ENCODE results near the gene ZYX.

ZYX gene

DNA sequence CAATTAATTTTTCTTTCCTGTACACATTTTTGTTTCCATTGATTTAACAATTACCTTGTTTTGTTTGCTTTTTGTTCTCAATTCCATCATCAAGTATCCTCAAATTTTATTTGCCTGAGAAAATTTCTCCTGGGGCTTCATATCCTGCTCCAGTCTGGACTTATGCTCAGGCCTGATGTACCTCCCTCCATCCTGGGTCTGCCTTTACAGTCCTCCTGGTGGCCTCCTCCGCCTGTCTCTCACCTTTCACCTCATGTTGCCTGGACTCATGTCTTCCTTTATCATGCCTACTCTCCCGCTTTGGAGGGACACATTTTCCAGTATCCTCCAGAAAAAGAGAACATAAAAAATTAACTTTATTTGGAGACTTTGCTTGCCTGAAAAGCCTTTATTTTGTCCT, 50.0 kb downstream of the ZYX start:
- no peak overlapping the region for H3K4me2 ChIP-seq
- H3K9me3 ChIP-seq, result no peaks in the 10 kb centered on the region
- no peaks in the 10 kb centered on the region for H4K20me1 ChIP-seq
- TF ChIP-seq Cebpa-rat (IDR thresholded peaks at IDR 0.05), result no peak
- H3K4me3 ChIP-seq, result no peak overlapping the region
- no peaks in the 10 kb centered on the region for H3K27me3 ChIP-seq
- no peak overlapping the region for H3K27ac ChIP-seq
- H3K9ac ChIP-seq, result no peak overlapping the region
- H3K36me3 ChIP-seq, result no peaks in the 10 kb centered on the region
- no peaks in the 10 kb centered on the region for H3K4me1 ChIP-seq

- Histone ChIP-seq H4K20me1 (no peaks in the 10 kb centered on the region), H3K4me3 (no peak overlapping the region), H3K4me1 (no peaks in the 10 kb centered on the region), H3K9ac (no peak overlapping the region), H3K9me3 (no peaks in the 10 kb centered on the region), H3K27me3 (no peaks in the 10 kb centered on the region), H3K36me3 (no peaks in the 10 kb centered on the region), H3K4me2 (no peak overlapping the region), H3K27ac (no peak overlapping the region)
- TF ChIP-seq Cebpa-rat (IDR thresholded peaks at IDR 0.05), result no peak
Observed at GRCh38 chr7:143433759-143434158, 52.6 kb downstream of the ZYX start.

DNA sequence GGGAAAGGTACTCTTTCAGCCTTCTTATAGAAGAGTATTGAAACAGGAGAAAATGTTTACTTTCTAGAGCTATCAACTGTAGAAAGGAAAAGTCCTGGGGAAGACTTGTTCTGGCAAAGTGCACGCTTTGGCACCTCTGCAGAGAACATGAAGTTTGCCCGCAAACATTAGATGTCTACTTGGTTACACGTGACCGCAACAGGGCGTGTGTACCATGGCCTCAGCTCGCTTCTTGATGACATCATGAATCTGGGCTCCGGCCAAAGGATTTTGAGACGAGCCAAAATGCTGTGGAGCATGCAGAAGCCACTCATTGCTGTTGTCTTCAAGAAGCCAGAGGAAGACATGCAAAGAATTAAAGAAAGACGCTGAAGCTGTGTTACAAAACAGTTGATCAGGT, 53.5 kb downstream of the ZYX start:
- no peaks in the 10 kb centered on the region for H4K20me1 ChIP-seq
- no peaks in the 10 kb centered on the region for H3K36me3 ChIP-seq
- H3K27me3 ChIP-seq, result no peaks in the 10 kb centered on the region
- H3K9me3 ChIP-seq, result no peaks in the 10 kb centered on the region
- no peaks in the 10 kb centered on the region for H3K4me1 ChIP-seq
- TF ChIP-seq Cebpa-rat (IDR thresholded peaks at IDR 0.05), result no peak
- H3K4me3 ChIP-seq, result no peak overlapping the region
- no peak overlapping the region for H3K9ac ChIP-seq
- H3K27ac ChIP-seq, result no peak overlapping the region
- H3K4me2 ChIP-seq, result no peak overlapping the region

GRCh38 chr7:143435266-143435665, 54.1 kb downstream of the ZYX start:
- H3K4me2 ChIP-seq, result no peak overlapping the region
- TF ChIP-seq Cebpa-rat (IDR thresholded peaks at IDR 0.05), result no peak

DNA sequence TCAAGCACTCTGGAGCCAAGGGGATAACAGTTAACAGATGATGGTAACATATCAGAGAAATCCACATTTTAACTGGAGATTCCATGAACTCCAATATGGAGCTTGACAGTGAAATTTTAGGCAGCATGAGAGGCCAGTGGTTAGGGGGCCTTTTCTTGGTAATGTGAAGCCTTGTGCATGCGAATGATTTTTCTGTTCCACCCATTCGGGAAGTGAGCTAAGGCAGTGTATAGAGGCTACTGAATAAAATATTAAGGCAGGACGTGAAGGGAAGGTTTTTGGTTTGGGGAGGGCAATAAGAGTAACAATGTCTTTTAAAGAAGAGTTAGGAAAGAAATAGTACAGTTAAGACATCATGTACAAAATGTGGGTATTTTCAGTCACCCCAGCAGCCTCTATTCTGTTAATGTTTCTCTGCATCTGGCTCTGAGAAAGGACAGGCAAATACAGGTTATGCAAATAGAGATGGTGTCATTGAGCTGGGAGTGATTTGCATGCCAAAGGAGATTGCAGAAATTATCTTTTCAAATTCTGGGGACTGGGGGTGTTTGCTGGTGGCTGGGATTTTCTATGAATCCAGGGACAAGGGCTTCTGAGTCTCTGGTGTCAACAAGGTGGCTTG, 55.3 kb downstream of the ZYX start:
- no peak for TF ChIP-seq Cebpa-rat (IDR thresholded peaks at IDR 0.05)

More at GRCh38 chr7:143435266-143435665, 54.1 kb downstream of the ZYX start:
- Histone ChIP-seq H3K4me3 (no peak overlapping the region), H3K27me3 (no peaks in the 10 kb centered on the region), H3K4me1 (no peaks in the 10 kb centered on the region), H4K20me1 (no peaks in the 10 kb centered on the region), H3K9ac (no peak overlapping the region), H3K27ac (no peak overlapping the region), H3K36me3 (no peaks in the 10 kb centered on the region), H3K9me3 (no peaks in the 10 kb centered on the region)

DNA sequence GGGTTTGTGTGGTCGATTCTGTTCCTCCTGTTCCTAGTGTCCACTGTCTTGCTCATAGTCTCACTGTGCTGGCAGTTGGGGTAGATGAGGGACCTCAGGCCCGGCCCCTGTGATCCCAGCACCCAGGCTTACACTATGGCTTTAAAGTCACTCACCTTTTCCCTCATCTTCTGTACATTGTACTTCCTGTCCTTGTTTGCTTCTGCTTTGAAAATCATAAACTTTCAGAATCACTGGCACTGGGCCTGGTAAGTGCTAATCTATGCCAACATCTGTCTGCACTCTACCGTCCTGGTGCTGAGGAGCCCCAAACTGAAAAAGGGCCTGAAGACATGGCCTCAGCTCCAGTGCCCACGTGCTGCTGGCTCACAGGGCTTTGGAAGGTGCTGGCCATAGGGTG, 56.4 kb downstream of the ZYX start:
- H3K4me2 ChIP-seq, result no peak overlapping the region
- no peaks in the 10 kb centered on the region for H3K36me3 ChIP-seq
- H3K4me1 ChIP-seq, result no peaks in the 10 kb centered on the region
- no peaks in the 10 kb centered on the region for H3K9me3 ChIP-seq
- TF ChIP-seq Cebpa-rat (IDR thresholded peaks at IDR 0.05), result no peak
- no peak overlapping the region for H3K4me3 ChIP-seq
- H3K27me3 ChIP-seq, result no peaks in the 10 kb centered on the region
- H3K27ac ChIP-seq, result no peak overlapping the region
- H4K20me1 ChIP-seq, result no peaks in the 10 kb centered on the region
- no peak overlapping the region for H3K9ac ChIP-seq

More for the DNA sequence above, 55.3 kb downstream of the ZYX start:
- Histone ChIP-seq H4K20me1 (no peaks in the 10 kb centered on the region), H3K4me1 (no peaks in the 10 kb centered on the region), H3K36me3 (no peaks in the 10 kb centered on the region), H3K4me3 (no peak overlapping the region), H3K9me3 (no peaks in the 10 kb centered on the region), H3K9ac (no peak overlapping the region), H3K27ac (no peak overlapping the region), H3K4me2 (no peak overlapping the region), H3K27me3 (no peaks in the 10 kb centered on the region)

GRCh38 chr7:143439866-143440265, 58.7 kb downstream of the ZYX start:
- Histone ChIP-seq H3K27me3 (no peaks in the 10 kb centered on the region), H3K4me2 (no peak overlapping the region), H3K9me3 (no peaks in the 10 kb centered on the region), H3K4me3 (no peak overlapping the region), H4K20me1 (no peaks in the 10 kb centered on the region), H3K36me3 (no peaks in the 10 kb centered on the region), H3K27ac (no peak overlapping the region), H3K9ac (no peak overlapping the region), H3K4me1 (no peaks in the 10 kb centered on the region)
- no peak for TF ChIP-seq Cebpa-rat (IDR thresholded peaks at IDR 0.05)
